HL-60/S4 treated with phorbol 12-myristate 13-acetate at 8.2 ng/mL for 4 days and 3 days (cell line): ENCODE measurements around the gene A4GNT.
"Not testable (repeated sequence)": the region's sequence is repeated elsewhere in the genome, so short reads cannot be mapped to it uniquely, and the experiment has no call there.

Experiments
- in situ Hi-C: fragments of 300-500 bp; cut with MboI; formaldehyde crosslinking; loops from 2 replicates; pipeline ENCODE4 v1.15.0; 2022; ENCODE audit warnings: low sequenced_read_pairs

A4GNT gene

GRCh38 chr3:138119423-138119766, 12.8 kb downstream of the A4GNT start:
- in situ Hi-C loops: no loop called here

DNA sequence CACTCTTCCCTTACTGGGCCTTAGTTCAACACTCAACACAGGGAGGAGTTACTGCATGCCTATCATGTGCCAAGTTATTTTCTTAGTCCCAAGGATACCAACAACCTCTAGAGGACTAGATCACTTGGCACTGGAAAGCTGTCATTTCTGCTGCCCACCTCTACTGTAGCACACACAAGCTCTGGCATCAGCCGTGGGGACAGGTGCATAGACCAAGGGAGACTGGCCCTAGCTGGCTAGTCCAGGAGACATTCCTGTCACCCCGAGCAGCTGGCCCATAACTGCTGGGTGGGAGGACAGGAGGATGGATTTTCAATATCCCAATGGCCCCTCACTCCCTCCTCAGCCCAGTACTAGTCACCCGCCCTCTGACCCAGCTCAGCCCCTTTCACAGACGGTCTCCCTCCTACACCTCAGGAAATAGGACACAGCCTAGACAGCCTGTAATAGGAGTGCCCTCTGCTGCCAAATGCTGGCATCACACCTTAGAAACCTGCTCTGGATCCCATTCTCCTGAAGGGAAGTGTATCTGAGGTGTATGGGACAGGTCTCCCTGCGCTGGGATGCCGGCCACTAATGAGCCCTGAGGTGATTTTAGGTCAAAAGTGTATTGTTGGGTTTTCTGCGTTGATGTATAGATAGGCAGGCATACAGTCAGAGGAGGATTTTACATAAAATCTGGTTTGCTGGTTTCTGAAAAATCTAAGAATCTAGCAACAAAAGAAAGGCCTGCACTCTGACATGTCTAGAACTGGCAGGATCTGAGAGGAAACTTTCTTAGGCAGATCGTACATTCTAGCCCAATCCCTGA, 13.4 kb downstream of the A4GNT start:
- in situ Hi-C loops: no loop called here

DNA sequence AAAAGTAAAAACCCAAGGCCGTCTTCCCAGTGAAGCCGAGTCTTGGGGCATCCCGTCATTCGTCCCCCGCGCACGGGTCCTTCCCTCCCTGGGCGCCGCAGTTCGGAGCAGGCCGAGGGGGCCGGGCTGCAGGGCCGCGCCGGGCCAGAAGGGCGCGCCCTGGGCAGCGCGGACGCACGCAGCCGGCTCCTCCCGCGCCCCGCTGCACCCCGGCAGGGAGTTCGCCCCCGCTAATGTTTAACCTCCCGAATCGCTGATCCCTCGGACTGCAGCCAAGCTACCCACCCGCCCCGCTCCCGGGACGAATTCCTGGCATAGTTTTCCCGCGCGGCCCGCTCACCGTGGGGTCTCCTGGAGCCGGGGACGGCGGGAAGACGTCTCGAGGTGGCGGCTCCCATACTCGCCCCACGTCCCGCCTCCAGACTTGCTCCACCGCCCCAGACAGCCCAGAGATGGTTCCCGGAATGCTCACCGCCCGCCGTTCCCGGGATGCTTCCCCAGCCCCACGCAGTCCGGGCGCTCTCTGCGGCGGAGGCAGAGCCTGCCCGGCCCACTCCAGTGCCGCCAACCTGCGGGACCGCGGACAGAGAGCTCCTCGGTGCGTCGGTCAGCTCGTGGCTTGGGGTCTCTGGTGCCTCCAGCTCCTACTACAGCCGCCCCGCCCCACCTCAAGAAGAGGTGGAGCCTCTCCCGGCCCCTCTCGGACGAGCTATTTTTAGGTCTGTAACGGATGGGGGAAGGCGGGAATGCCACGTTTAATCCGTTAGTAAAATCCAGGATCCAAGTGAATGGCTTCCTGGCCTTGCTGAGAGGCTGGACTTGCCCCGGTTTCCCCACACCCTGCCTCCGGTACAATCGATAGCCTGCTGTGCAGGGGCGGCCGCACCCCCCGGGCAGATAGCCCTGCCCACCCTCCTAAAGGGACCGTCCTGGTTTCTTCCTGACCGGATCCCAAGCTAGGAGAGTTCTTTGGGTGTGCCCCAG, 16.9 kb downstream of the A4GNT start, which contains the start of gene DZIP1L:
Gene DZIP1L (minus strand): TSS at position 621 of the 984 bp plus-strand sequence. CDS start 11,637 bp downstream, outside the sequence.
- in situ Hi-C loops: no loop called here

- in situ Hi-C loops: no loop called here
Measured at GRCh38 chr3:138114431-138114918, 17.7 kb downstream of the A4GNT start.

DNA sequence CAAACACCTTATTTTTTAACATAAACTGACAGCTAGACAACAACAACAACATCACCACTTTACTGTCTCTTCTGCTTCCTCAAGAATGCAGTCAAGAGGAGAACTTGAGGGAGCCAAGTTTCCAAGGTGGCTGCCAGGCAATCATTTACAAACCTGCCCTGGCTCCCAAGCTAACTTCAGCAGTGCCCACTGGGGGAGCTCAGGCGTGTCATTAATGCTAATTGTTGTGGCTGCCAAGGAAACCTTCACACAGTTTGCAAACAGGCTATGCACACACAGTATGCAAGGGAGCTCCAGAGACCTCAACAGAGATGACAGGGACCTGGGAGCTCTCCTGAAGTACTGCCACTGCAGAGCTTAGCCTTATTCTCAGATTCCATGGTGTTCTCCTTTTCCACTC, 18.9 kb downstream of the A4GNT start:
- in situ Hi-C loops: no loop called here

DNA sequence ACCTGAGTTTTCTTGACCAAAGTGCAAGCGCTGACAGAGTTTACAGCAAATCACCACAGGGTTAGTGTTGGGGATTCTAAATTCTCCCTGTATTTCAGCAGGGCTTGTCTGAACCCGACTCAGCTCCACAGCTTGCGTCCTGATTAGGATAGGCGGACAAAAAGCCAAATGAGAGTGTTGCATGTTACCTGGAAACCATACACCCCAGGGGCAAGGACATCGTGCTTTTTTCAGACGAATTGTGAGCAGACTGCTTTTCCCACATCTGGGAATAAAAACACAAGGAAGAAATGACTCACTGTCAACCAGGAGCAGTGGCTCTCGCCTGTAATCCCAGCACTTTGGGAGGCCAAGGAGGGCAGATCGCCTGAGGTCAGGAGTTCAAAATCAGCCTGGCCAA, 19.8 kb downstream of the A4GNT start:
- in situ Hi-C loops: no loop called here

- in situ Hi-C loops: no loop called here
Measured at GRCh38 chr3:138105598-138105997, 26.6 kb downstream of the A4GNT start.

GRCh38 chr3:138103466-138103865, 28.7 kb downstream of the A4GNT start:
- in situ Hi-C loops: no loop called here

DNA sequence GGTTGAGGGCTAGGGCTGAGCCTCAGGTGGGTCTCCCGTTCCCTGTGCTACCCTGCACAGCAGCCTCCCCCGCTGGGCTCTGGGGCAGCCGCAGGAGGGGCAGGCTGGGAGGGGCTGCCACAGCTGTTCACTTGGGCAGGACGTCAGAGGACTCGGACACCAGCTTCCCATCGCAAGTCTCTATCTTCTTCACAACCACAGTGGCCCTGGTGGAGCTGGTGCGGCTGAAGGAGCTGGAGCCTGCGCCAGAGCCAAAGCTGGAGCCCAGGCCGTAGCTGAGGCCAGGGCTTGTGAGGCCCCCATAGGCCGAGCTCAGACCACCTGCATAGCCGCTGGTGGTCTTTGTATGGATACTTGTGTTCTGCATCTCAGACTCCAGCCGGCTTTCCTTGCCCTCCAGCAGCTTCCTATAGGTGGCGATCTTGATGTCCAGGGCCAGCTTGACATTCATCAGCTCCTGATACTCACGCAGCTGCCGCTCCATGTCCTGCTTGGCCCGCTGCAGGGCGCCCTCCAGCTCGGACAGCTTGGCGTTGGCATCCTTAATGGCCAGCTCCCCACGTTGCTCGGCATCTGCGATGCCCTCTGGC, 30.7 kb downstream of the A4GNT start:
- in situ Hi-C loops: not testable (repeated sequence)

- in situ Hi-C loops: no loop called here
Measured at GRCh38 chr3:138099417-138099816, 32.8 kb downstream of the A4GNT start.

DNA sequence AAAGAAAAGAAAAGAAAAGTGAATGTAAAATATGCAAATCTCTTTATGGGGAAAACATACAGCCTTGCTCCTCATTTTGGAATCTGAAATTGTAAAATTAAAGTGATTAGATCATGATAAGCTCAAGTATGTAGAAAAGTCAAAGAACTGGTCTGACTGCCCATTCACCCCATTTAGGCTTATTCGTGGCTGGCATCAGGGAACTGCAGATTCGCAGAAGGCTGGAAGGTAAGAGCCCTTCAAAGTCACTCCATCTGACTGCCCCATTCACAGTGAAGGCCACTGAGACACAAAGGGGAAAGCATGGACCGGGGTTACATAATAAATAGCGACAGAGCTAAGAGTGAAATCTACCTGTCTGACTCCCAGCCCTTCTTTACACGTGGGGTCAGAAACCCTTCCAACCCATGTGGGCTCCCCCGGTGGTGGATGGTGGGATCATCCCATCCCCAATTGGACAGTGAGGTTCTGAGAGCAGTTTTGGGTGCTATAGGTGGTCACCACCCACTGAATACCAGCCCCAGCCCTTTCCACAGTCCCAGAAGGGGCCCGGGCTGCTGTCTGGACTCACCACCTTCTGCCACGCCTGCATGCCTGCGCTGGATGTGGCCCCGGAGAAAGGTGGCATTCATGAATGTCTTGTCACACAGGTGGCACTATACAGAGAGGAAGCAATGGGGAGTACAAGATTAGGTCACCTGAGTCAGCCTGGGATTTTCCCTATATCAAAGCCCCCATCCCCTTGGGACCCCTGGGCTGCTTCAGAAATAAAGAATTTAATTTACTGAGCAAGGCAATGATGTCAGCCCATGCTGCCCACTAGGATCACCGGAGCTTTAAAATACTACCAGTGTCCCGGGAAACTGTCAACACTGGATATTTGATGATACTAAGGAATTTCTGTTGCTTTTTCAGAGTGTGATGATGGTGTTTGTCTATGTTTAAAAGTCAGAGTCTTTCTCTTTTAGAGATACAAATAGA, 34.7 kb downstream of the A4GNT start:
- in situ Hi-C loops: no loop called here

GRCh38 chr3:138093721-138094120, 38.5 kb downstream of the A4GNT start:
- in situ Hi-C loops: no loop called here

DNA sequence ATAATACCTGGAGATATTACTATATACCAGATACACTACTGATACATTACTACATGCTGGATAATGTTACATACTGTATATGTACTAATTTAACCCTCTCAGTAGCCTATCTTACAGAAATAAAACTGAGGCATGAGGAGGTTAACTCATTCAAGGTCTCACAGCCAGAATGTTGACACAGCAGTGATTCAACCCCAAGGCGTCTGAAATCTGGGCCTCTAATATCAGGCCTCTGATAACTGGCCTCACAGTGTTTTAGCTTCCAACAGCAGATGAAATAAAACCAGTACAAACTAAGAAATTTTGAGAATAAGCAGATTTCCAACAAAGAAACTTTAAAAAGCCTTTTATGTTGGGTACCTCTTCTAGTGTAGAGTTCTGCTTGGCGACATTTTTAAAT, 40.2 kb downstream of the A4GNT start:
- in situ Hi-C loops: no loop called here

GRCh38 chr3:138089091-138089490, 43.1 kb downstream of the A4GNT start:
- in situ Hi-C loops: no loop called here

DNA sequence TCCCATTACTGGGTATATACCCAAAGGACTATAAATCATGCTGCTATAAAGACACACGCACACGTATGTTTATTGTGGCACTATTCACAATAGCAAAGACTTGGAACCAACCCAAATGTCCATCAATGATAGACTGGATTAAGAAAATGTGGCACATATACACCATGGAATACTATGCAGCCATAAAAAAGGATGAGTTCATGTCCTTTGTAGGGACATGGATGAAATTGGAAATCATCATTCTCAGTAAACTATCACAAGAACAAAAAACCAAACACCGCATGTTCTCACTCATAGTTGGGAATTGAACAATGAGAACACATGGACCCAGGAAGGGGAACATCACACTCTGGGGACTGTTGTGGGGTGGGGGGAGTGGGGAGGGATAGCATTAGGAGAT, 46.4 kb downstream of the A4GNT start:
- in situ Hi-C loops: not testable (repeated sequence)

- in situ Hi-C loops: no loop called here
Measured at GRCh38 chr3:138084196-138084595, 48.0 kb downstream of the A4GNT start.

DNA sequence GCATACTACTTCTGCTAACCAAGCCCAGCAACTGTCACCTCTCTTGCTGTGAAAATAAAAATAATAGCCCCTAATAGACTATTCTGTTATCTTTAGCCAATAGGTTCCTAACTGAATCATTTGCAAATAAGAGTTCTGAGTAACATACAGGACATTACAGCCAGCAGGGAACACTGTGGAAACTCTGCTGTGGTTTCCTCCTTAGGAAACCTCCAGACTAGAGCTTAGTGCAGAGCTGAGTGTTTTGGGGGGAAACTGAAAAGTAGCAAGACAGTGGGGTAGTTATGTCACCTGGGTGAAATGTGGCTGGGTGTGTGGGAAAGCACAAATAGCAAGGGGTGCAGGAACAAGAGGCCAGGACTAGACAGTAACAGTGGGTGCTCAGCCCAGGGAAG, 49.2 kb downstream of the A4GNT start:
- in situ Hi-C loops: no loop called here

DNA sequence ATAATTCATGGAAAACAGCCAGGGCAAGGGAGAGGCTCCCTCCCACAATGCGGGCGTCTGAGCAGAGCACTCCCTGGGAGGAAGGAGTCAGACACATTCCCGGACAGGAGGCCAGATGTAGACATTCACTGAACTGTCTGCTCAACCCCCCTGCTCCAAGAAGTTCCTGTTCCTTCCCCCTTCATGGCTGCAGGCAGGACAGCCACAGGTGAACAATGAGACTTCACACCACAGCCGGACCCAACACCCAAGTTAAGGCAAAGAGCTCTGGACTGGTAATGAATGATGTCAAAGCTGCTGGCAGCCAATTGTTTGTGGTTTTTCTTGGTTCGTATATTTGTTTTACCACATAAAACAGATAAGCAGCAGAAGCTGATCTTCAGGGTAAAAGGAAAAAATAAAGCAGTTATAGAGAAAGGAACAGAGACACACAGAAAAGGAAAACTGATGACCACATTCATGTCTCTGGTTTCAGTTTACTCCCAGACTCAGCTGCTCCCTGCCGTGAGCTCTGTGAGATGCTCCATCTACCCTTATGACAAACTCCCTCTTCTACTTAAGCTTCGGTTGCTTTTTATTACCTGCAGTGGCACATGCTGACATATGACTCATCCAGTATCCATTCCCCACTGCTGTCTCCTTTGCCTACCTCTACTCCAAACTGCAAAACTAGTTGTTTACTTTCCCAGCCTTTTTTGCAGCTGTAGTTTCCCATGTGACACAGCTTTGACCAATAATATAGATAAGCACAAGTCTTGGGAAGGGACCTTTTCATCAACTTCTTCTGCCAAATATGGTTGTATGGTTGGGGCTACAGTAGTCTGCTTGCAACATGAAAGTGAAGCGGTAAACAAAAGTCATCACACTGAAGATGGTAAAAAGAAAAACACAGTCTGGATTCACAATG, 49.9 kb downstream of the A4GNT start:
- in situ Hi-C loops: no loop called here
